Stimulated activated CD8-positive, alpha-beta memory T cell treated with anti-CD3 and anti-CD28 coated beads, Interleukin-15, amount 100 ng/mL, for 48 hours (primary cell): ENCODE results near the gene HDGFL1.

Source experiments
- DNase-seq, 2 donors: peaks; one replicate each; pipeline ENCODE4 v3.0.0-alpha.2; 2020; ENCODE audit warnings: low read depth in 2 of 2

Gene HDGFL1

GRCh38 chr6:22590423-22590822, 21.1 kb downstream of the HDGFL1 start:
- no peak for DNase-seq

GRCh38 chr6:22593895-22594294, 24.5 kb downstream of the HDGFL1 start:
- no peak for DNase-seq

GRCh38 chr6:22596011-22596410, 26.6 kb downstream of the HDGFL1 start:
- no peak for DNase-seq

- DNase-seq = no peak
Measured at GRCh38 chr6:22598339-22598738, 29.0 kb downstream of the HDGFL1 start.

- no peak for DNase-seq
Measured at GRCh38 chr6:22600059-22600458, 30.7 kb downstream of the HDGFL1 start.

- no peak for DNase-seq
Measured at GRCh38 chr6:22601984-22602383, 32.6 kb downstream of the HDGFL1 start.

- no peak for DNase-seq
Measured at GRCh38 chr6:22605736-22606135, 36.4 kb downstream of the HDGFL1 start.

GRCh38 chr6:22610127-22610526, 40.8 kb downstream of the HDGFL1 start:
- DNase-seq = no peak

- DNase-seq = no peak
Measured at GRCh38 chr6:22612236-22612635, 42.9 kb downstream of the HDGFL1 start.

GRCh38 chr6:22613051-22613450, 43.7 kb downstream of the HDGFL1 start:
- DNase-seq = no peak

GRCh38 chr6:22613695-22614094, 44.3 kb downstream of the HDGFL1 start:
- DNase-seq = no peak

GRCh38 chr6:22614547-22614946, 45.2 kb downstream of the HDGFL1 start:
- DNase-seq = no peak

- DNase-seq = no peak
Measured at GRCh38 chr6:22621028-22621427, 51.7 kb downstream of the HDGFL1 start.
